ENCODE data around the gene DCC.

Gene DCC

GRCh38 chr18:53527365-53527764, 1187.4 kb downstream of the DCC start:
- no peaks in the 10 kb centered on the region for H3K27me3 Mint-ChIP-seq
- no peak for ATAC-seq (replicated peaks)
- no peak for DNase-seq
- H3K27ac Mint-ChIP-seq = no peak overlapping the region
- no peaks in the 10 kb centered on the region for H3K36me3 Mint-ChIP-seq
- no peak overlapping the region for H3K4me3 Mint-ChIP-seq
- H3K4me1 Mint-ChIP-seq = no peaks in the 10 kb centered on the region
- H3K9me3 Mint-ChIP-seq = peaks cover 5 to 8% of the 10 kb centered on the region in 2 donors

- no peaks in the 10 kb centered on the region for H3K27me3 Mint-ChIP-seq
- DNase-seq = no peak
- H3K9me3 Mint-ChIP-seq = peaks cover 0 to 1% of the 10 kb centered on the region in 2 donors
- no peaks in the 10 kb centered on the region for H3K4me1 Mint-ChIP-seq
- no peak overlapping the region for H3K27ac Mint-ChIP-seq
- ATAC-seq (replicated peaks) = no peak
- H3K36me3 Mint-ChIP-seq = no peaks in the 10 kb centered on the region
- H3K4me3 Mint-ChIP-seq = no peak overlapping the region
Measured at GRCh38 chr18:53531187-53531586, 1191.2 kb downstream of the DCC start.

- Mint-ChIP-seq H3K9me3 (peaks cover 0 to 1% of the 10 kb centered on the region in 2 donors), H3K4me3 (no peak overlapping the region), H3K36me3 (no peaks in the 10 kb centered on the region), H3K27me3 (no peaks in the 10 kb centered on the region), H3K27ac (no peak overlapping the region), H3K4me1 (no peaks in the 10 kb centered on the region)
- DNase-seq (no peak), ATAC-seq (replicated peaks) (no peak)
Measured at GRCh38 chr18:53531896-53532295, 1191.9 kb downstream of the DCC start.

GRCh38 chr18:53534203-53534602, 1194.2 kb downstream of the DCC start:
- H3K4me1 Mint-ChIP-seq = no peaks in the 10 kb centered on the region
- no peak overlapping the region for H3K27ac Mint-ChIP-seq
- DNase-seq (no peak), ATAC-seq (replicated peaks) (no peak)
- no peaks in the 10 kb centered on the region for H3K36me3 Mint-ChIP-seq
- H3K27me3 Mint-ChIP-seq = no peaks in the 10 kb centered on the region
- peaks cover 0 to 1% of the 10 kb centered on the region in 2 donors for H3K9me3 Mint-ChIP-seq
- no peak overlapping the region for H3K4me3 Mint-ChIP-seq

GRCh38 chr18:53534695-53535094, 1194.7 kb downstream of the DCC start:
- no peaks in the 10 kb centered on the region for H3K27me3 Mint-ChIP-seq
- no peak overlapping the region for H3K4me3 Mint-ChIP-seq
- H3K9me3 Mint-ChIP-seq = peaks cover 0 to 1% of the 10 kb centered on the region in 2 donors
- ATAC-seq (replicated peaks) (no peak), DNase-seq (no peak)
- H3K27ac Mint-ChIP-seq = no peak overlapping the region
- H3K36me3 Mint-ChIP-seq = no peaks in the 10 kb centered on the region
- no peaks in the 10 kb centered on the region for H3K4me1 Mint-ChIP-seq

GRCh38 chr18:53536908-53537307, 1196.9 kb downstream of the DCC start:
- peaks cover 0 to 1% of the 10 kb centered on the region in 2 donors for H3K9me3 Mint-ChIP-seq
- no peaks in the 10 kb centered on the region for H3K4me1 Mint-ChIP-seq
- no peaks in the 10 kb centered on the region for H3K36me3 Mint-ChIP-seq
- H3K27me3 Mint-ChIP-seq = no peaks in the 10 kb centered on the region
- DNase-seq = no peak
- no peak overlapping the region for H3K4me3 Mint-ChIP-seq
- ATAC-seq (replicated peaks) = no peak
- no peak overlapping the region for H3K27ac Mint-ChIP-seq

GRCh38 chr18:53541924-53542323, 1201.9 kb downstream of the DCC start:
- H3K27me3 Mint-ChIP-seq = no peaks in the 10 kb centered on the region
- H3K4me3 Mint-ChIP-seq = no peak overlapping the region
- no peak overlapping the region for H3K27ac Mint-ChIP-seq
- ATAC-seq (replicated peaks) (no peak), DNase-seq (no peak)
- H3K4me1 Mint-ChIP-seq = no peaks in the 10 kb centered on the region
- H3K9me3 Mint-ChIP-seq = peaks cover 0 to 4% of the 10 kb centered on the region in 2 donors
- H3K36me3 Mint-ChIP-seq = no peaks in the 10 kb centered on the region

- peaks cover 0 to 4% of the 10 kb centered on the region in 2 donors for H3K9me3 Mint-ChIP-seq
- H3K36me3 Mint-ChIP-seq = no peaks in the 10 kb centered on the region
- no peaks in the 10 kb centered on the region for H3K4me1 Mint-ChIP-seq
- DNase-seq = no peak
- no peaks in the 10 kb centered on the region for H3K27me3 Mint-ChIP-seq
- no peak overlapping the region for H3K4me3 Mint-ChIP-seq
- H3K27ac Mint-ChIP-seq = no peak overlapping the region
- no peak for ATAC-seq (replicated peaks)
Measured at GRCh38 chr18:53543711-53544110, 1203.7 kb downstream of the DCC start.

GRCh38 chr18:53544917-53545316, 1204.9 kb downstream of the DCC start:
- no peaks in the 10 kb centered on the region for H3K27me3 Mint-ChIP-seq
- H3K27ac Mint-ChIP-seq = no peak overlapping the region
- ATAC-seq (replicated peaks) = no peak
- H3K36me3 Mint-ChIP-seq = no peaks in the 10 kb centered on the region
- no peaks in the 10 kb centered on the region for H3K4me1 Mint-ChIP-seq
- H3K9me3 Mint-ChIP-seq = peaks cover 0 to 4% of the 10 kb centered on the region in 2 donors
- H3K4me3 Mint-ChIP-seq = no peak overlapping the region
- no peak for DNase-seq

GRCh38 chr18:53551868-53552426, 1212.0 kb downstream of the DCC start:
- H3K4me1 Mint-ChIP-seq = no peaks in the 10 kb centered on the region
- ATAC-seq (replicated peaks) = no peak

GRCh38 chr18:53553030-53553429, 1213.0 kb downstream of the DCC start:
- no peaks in the 10 kb centered on the region for H3K4me1 Mint-ChIP-seq
- H3K27me3 Mint-ChIP-seq = no peaks in the 10 kb centered on the region
- ATAC-seq (replicated peaks) (no peak), DNase-seq (no peak)
- H3K36me3 Mint-ChIP-seq = no peaks in the 10 kb centered on the region
- no peak overlapping the region for H3K4me3 Mint-ChIP-seq
- no peak overlapping the region for H3K27ac Mint-ChIP-seq
- peaks cover 4 to 5% of the 10 kb centered on the region in 2 donors for H3K9me3 Mint-ChIP-seq

More at GRCh38 chr18:53551868-53552426, 1212.0 kb downstream of the DCC start:
- no peak overlapping the region for H3K4me3 Mint-ChIP-seq
- H3K27me3 Mint-ChIP-seq = no peaks in the 10 kb centered on the region
- H3K9me3 Mint-ChIP-seq = peaks cover 4 to 5% of the 10 kb centered on the region in 2 donors
- no peak for DNase-seq
- H3K27ac Mint-ChIP-seq = no peak overlapping the region
- no peaks in the 10 kb centered on the region for H3K36me3 Mint-ChIP-seq

GRCh38 chr18:53556450-53556849, 1216.5 kb downstream of the DCC start:
- no peak for DNase-seq
- no peaks in the 10 kb centered on the region for H3K27me3 Mint-ChIP-seq
- H3K9me3 Mint-ChIP-seq = peaks cover 6 to 10% of the 10 kb centered on the region in 2 donors
- H3K27ac Mint-ChIP-seq = no peak overlapping the region
- H3K36me3 Mint-ChIP-seq = no peaks in the 10 kb centered on the region
- ATAC-seq (replicated peaks) = no peak
- no peaks in the 10 kb centered on the region for H3K4me1 Mint-ChIP-seq
- no peak overlapping the region for H3K4me3 Mint-ChIP-seq

GRCh38 chr18:53560546-53560945, 1220.5 kb downstream of the DCC start:
- no peak overlapping the region for H3K27ac Mint-ChIP-seq
- ATAC-seq (replicated peaks) = no peak

GRCh38 chr18:53566626-53567025, 1226.6 kb downstream of the DCC start:
- DNase-seq = no peak
- Mint-ChIP-seq H3K9me3 (no peaks in the 10 kb centered on the region), H3K27ac (no peak overlapping the region), H3K27me3 (no peaks in the 10 kb centered on the region), H3K4me1 (no peaks in the 10 kb centered on the region), H3K36me3 (no peaks in the 10 kb centered on the region), H3K4me3 (no peak overlapping the region)
- no peak for ATAC-seq (replicated peaks)

More at GRCh38 chr18:53560546-53560945, 1220.5 kb downstream of the DCC start:
- Mint-ChIP-seq H3K4me1 (no peaks in the 10 kb centered on the region), H3K27me3 (no peaks in the 10 kb centered on the region), H3K36me3 (no peaks in the 10 kb centered on the region), H3K4me3 (no peak overlapping the region), H3K9me3 (peaks cover 6 to 10% of the 10 kb centered on the region in 2 donors)
- DNase-seq = no peak

- no peaks in the 10 kb centered on the region for H3K4me1 Mint-ChIP-seq
- H3K27ac Mint-ChIP-seq = no peak overlapping the region
- no peaks in the 10 kb centered on the region for H3K9me3 Mint-ChIP-seq
- DNase-seq (no peak), ATAC-seq (replicated peaks) (no peak)
- no peak overlapping the region for H3K4me3 Mint-ChIP-seq
- no peaks in the 10 kb centered on the region for H3K36me3 Mint-ChIP-seq
- no peaks in the 10 kb centered on the region for H3K27me3 Mint-ChIP-seq
Measured at GRCh38 chr18:53567929-53568574, 1228.1 kb downstream of the DCC start.

Measured in stimulated activated naive B cell treated with anti-CD40 and anti-IgM and Interleukin-4, amounts not matched to agents 10 μg/mL and 1 μg/mL and 100 μg/mL, for 72 hours (primary cell).